ENCODE data around the gene LRMDA. TPM values are rescaled to one million over a fixed set of nuclear protein-coding genes. Genes with fewer than 3 reads are reported as not detected.

LRMDA gene
- total and polyA plus RNA-seq, 2 of the 8 experiments (the other 6 are each of a cell fraction or from before 2014, with no cell fraction given), result 0.86 to 2.8 TPM

DNA sequence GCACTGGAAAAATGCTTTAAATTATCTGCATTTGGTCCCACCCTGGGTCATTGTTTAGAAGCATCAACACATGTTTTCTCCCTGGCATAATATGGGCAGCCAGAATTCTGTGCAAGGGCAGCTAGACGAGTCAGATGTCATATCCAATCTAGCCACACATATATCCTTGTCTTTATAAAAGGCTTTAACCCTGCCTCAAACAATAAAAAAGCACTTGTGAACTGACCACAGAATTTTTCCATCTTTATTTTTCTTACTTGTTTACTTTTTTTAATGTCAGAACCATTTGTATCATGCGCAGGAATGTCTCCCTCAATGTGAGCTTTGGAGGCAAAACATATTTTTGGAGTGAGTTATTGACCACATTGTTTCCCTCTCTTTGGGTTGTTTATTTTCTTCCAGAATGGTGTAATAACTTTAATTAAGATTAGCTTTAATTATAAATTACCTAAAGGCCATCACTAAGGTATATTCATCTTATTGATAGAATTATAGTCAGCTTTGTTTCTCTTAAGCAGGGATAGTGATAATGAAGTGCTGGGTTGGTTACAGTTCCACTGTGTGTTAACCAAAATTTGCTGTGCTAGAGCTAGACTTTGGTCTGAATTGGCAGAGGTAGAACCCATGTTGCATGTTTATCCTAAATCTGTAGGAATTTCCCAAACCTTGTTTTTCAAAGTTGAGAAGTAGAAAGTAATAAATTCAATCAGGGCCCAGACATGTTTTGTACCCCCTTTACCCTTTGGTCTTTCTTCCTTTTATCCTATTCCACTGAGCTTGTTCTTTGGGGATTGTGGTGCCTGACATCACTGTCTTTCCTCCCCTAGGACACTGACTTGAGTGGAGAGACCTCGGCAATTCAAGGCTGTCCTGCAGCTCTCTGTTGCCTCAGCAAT lies 1127.8 kb downstream of the LRMDA start:
- no peak overlapping the region for H3K4me2 ChIP-seq (ENCODE audit: insufficient read depth in 1 of 2, low read depth in 2 of 2, low read length in 2 of 2)
- H2BK5ac ChIP-seq (ENCODE audit: low read depth, low read length), result no peak overlapping the region
- H3K79me1 ChIP-seq (ENCODE audit: low read depth, low read length), result no peaks in the 10 kb centered on the region
- H2BK12ac ChIP-seq (ENCODE audit: low read depth, low read length), result no peak overlapping the region
- H3K79me2 ChIP-seq (ENCODE audit: control insufficient read depth in 1 of 2, insufficient read depth in 2 of 2, low read length in 2 of 2), result no peaks in the 10 kb centered on the region
- no peak for DNase-seq (ENCODE audit: low read depth in 1 of 2, low spot score in 2 of 2)
- H3K27me3 ChIP-seq (replicated peaks in 1 of 4; ENCODE audit: control insufficient read depth in 3 of 4, extremely low read depth in 1 of 4, insufficient read depth in 3 of 4, low read length in 3 of 4), result no peaks in the 10 kb centered on the region; a peak in 1 of 7 replicates
- no peak overlapping the region for H4K8ac ChIP-seq (ENCODE audit: extremely low read depth, insufficient read depth, low read length)
- no peaks in the 10 kb centered on the region for H3K9me3 ChIP-seq (ENCODE audit: insufficient read depth in 2 of 2, low read depth in 1 of 2, low read length in 1 of 2)
- no peak overlapping the region for H2BK20ac ChIP-seq (ENCODE audit: low read length)
- no peak overlapping the region for H2BK15ac ChIP-seq (ENCODE audit: low read length)
- H3K4me3 ChIP-seq (ENCODE audit: extremely low read depth in 1 of 4, insufficient read depth in 2 of 4, low read depth in 3 of 4, low read length in 4 of 4), result no peak overlapping the region
- no peak overlapping the region for H3K14ac ChIP-seq (ENCODE audit: insufficient read length)
- no peak overlapping the region for H3K56ac ChIP-seq (replicated peaks; ENCODE audit: insufficient read length, low read depth, low read length)
- H4K91ac ChIP-seq (replicated peaks; ENCODE audit: insufficient read length, low read length), result no peak overlapping the region
- no peak overlapping the region for H3K18ac ChIP-seq (ENCODE audit: extremely low read depth, low read length)
- no peak overlapping the region for H2AK5ac ChIP-seq (ENCODE audit: low read depth, low read length)
- H2AFZ ChIP-seq (ENCODE audit: low read length), result no peak overlapping the region
- H3K23ac ChIP-seq (ENCODE audit: insufficient read length), result no peak overlapping the region
- no peak overlapping the region for H3K4ac ChIP-seq (replicated peaks; ENCODE audit: insufficient read length, low read depth, low read length)
- no peaks in the 10 kb centered on the region for H3K4me1 ChIP-seq (replicated peaks in 1 of 4; ENCODE audit: control insufficient read depth in 3 of 4, insufficient read depth in 4 of 4, low read length in 3 of 4)
- CTCF ChIA-PET (ENCODE audit: partially characterized antibody), result interaction anchor here (0.5 to 2.1 kb wide), 5 partner anchors 12 to 1096 kb away, joined by 3 to 7 read pairs (median 3); no protein-coding TSS in a partner anchor
- POLR2A ChIA-PET (ENCODE audit: partially characterized antibody), result no interaction called here
- no peak overlapping the region for H3K27ac ChIP-seq (ENCODE audit: low read depth, low read length)
- H4K5ac ChIP-seq (ENCODE audit: insufficient read length, low read depth, low read length), result no peak overlapping the region
- 93% methylated on average over 3 of the region's 3 CpGs; no CpG with 5 or more reads in 1 of the 2 experiments for WGBS, 2 experiments (ENCODE audit: extremely low coverage in 1 of 2, insufficient coverage in 1 of 2, insufficient read length in 1 of 2, insufficient replicate concordance in 2 of 2, low coverage in 1 of 2, low lambda C conversion rate in 2 of 2, missing lambda C conversion rate in 1 of 2)
- H3K36me3 ChIP-seq (ENCODE audit: control insufficient read depth in 2 of 4, insufficient read depth in 4 of 4, low read length in 3 of 4), result no peaks in the 10 kb centered on the region
- H3K23me2 ChIP-seq (ENCODE audit: low read depth, low read length), result no peaks in the 10 kb centered on the region
- no peak for FAIRE-seq
- no peak overlapping the region for H3K9ac ChIP-seq (replicated peaks in 1 of 4; ENCODE audit: extremely low read depth in 1 of 4, low read depth in 3 of 4, low read length in 3 of 4)
- no peaks in the 10 kb centered on the region for H4K20me1 ChIP-seq (replicated peaks in 1 of 2; ENCODE audit: control insufficient read depth in 1 of 2, insufficient read depth in 2 of 2, low read length in 2 of 2)
- no peak overlapping the region for H2BK120ac ChIP-seq (replicated peaks; ENCODE audit: low read depth, low read length)
- TF ChIP-seq ASH2L (IDR thresholded peaks at IDR 0.05; ENCODE audit: low read length) (no peak), KDM1A (IDR thresholded peaks at IDR 0.05; ENCODE audit: borderline replicate concordance, low read length) (no peak), CEBPB (IDR thresholded peaks at IDR 0.05; ENCODE audit: low read depth, low read length) (no peak), SIRT6 (IDR thresholded peaks at IDR 0.05; ENCODE audit: low read length) (no peak), YY1 (IDR thresholded peaks at IDR 0.05; ENCODE audit: low read depth, low read length) (no peak), SP2 (IDR thresholded peaks at IDR 0.05; ENCODE audit: low read length) (no peak), ZNF274 (IDR thresholded peaks at IDR 0.05; ENCODE audit: borderline replicate concordance, extremely low read depth, low read length) (no peak), RNF2 (IDR thresholded peaks at IDR 0.05; ENCODE audit: borderline replicate concordance, low read depth, low read length, missing control alignments, poor library complexity, severe bottlenecking) (no peak), RFX5 (IDR thresholded peaks at IDR 0.05; ENCODE audit: borderline replicate concordance, low read depth, low read length) (no peak), BCL11A (IDR thresholded peaks at IDR 0.05; ENCODE audit: low read depth in 2 of 2, low read length in 2 of 2) (no peak), CBX5 (IDR thresholded peaks at IDR 0.05; ENCODE audit: low read depth, low read length) (no peak), SAP30 (IDR thresholded peaks at IDR 0.05; ENCODE audit: insufficient read depth, insufficient replicate concordance, low read length) (no peak), TBP (IDR thresholded peaks at IDR 0.05; ENCODE audit: low read depth, low read length) (no peak)
